GM20000 (cell line): Measurements from ENCODE around the gene STAG1.
"Not testable (repeated sequence)": the region's sequence is repeated elsewhere in the genome, so short reads cannot be mapped to it uniquely, and the experiment has no call there.

Source experiments
- DNase-seq: peaks from one replicate; pipeline ENCODE4 v3.0.0; 2012; ENCODE audit warnings: low spot score
- CTCF ChIP-seq: IDR thresholded peaks from 2 replicates; pipeline ENCODE4 v1.5.1; 2012; ENCODE audit warnings: mild to moderate bottlenecking, control low read depth; ENCODE audit errors: extremely low read depth, missing control alignments

Gene STAG1

DNA sequence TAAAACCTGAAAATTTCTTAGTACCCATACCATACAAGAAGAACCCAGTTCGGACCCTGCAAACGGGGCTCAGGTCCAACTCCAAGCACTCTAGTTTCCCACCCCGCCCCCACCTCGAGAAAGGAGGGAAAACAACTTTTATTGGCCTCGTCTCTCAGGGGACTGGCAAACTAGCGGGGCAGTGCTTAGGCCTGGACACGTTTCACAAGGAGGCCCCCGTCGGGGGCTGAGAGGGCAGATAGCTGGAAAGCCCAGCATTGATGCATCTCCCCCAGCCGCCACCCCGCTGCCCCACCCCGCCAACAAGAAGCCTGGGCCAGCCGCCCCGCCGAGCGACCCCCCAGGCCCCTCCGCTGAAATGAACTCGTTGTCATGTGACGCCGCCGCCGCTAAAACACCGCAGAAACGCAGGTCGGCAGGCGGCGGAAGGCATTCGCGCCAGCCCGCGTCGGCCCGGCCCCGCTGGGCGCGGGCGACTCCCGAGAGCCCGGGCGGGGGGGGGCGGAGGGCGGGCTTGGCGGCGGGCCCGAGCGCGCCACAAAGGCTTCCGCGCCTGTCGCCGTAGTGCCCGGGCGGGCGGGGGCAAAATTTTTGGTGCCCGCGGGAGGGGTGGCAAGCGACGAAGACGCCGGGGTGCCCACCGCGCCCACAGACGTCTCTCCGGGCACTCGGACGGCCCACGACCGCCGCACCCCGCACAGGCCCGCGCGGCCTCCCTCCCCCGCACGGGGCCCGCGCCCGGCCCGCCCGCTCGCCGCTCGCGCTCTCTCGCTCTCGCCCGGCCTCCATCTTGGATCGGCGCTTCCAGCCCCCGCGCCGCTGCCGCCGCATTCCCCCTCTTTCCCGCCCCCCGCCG is 634 bp downstream of the STAG1 start:
- no peak for TF ChIP-seq CTCF
- DNase-seq, result peak; percentile 71

DNA sequence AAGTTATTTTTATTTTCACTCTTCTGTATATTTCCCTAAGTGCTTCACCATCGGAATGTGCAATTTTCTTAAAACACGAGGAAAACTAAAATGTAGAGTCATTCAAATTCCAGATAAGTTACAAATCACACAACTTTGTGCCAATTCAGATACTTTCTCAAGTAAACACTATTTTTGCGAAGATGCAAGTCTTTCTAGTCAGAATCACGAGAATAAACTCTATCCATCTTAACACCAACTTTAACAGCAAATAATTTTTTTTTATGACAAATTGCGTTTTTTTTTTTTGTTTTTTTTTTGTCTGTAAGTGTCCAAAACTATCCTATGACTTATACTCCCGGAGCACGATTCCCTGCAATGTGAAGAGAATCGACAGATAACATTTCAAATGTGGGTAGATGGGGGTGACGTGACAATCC is 1.3 kb downstream of the STAG1 start:
- no peak for DNase-seq
- TF ChIP-seq CTCF, result no peak

- no peak for DNase-seq
- no peak for TF ChIP-seq CTCF
These were observed 1.8 kb downstream of the STAG1 start for GRCh38 chr3:136750209-136750896.

DNA sequence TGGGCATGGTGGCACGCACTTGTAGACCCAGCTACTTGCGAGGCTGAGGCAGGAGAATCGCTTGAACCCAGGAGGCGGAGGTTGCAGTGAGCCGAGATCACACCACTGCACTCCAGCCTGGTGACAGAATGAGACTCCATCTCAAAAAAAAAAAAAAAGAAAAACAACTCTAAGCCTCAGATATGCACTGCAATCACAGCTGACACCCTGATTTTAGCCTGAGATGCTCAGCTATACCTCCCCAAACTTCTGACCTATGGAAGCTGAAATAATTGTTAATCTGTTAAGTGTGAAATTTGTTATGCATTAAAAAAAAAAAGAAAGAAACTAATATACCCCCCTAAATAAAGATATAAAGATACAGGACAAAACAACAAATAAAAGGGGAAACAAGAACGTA is 2.6 kb downstream of the STAG1 start:
- not testable (repeated sequence) for DNase-seq

DNA sequence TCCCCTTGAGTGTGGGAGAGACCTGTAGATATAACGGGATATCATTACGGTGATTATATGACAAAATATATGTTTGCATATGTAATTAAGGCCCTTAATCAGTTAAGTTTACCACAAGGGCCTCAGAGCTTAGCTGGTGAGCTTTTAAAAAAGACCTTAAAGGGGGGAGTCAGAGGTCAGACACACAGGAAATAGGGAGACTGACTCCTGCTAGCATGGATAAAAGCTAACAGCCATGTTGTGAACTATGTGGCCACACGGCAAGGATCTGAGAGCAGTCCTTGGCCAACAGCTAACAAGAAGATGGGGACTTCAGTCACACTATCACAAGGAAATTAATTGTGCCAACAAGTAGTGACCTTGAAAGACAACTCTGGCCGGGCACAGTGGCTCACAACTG is 3.1 kb downstream of the STAG1 start:
- TF ChIP-seq CTCF, result no peak
- DNase-seq, result no peak

DNA sequence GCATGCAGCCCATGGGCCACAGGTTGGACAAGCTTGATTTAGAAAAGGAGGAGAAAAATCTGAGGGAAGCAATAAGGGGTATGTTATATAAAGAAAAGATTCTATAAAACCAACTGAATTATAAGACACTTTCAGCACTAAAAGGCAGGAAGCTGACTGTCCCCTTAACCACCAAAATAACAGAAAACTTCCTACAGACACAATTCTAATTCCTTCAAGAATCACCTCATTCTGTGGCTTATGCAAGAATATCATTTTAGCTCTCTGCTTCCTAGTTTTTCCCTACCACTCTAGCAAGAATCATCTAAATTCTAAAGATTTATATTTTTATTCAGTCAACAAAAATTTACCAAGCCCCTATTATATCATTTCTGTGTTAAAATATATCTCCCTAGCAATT is 6.3 kb downstream of the STAG1 start:
- no peak for DNase-seq
- no peak for TF ChIP-seq CTCF

GRCh38 chr3:136741063-136741462 is 11.1 kb downstream of the STAG1 start:
- TF ChIP-seq CTCF, result no peak
- no peak for DNase-seq
